ENCODE measurements around the gene RGSL1. TPM values are rescaled to one million over a fixed set of nuclear protein-coding genes. Genes with fewer than 3 reads are reported as not detected.

The RGSL1 gene
- total RNA-seq, 1 experiment from 2014 or later, result not detected

DNA sequence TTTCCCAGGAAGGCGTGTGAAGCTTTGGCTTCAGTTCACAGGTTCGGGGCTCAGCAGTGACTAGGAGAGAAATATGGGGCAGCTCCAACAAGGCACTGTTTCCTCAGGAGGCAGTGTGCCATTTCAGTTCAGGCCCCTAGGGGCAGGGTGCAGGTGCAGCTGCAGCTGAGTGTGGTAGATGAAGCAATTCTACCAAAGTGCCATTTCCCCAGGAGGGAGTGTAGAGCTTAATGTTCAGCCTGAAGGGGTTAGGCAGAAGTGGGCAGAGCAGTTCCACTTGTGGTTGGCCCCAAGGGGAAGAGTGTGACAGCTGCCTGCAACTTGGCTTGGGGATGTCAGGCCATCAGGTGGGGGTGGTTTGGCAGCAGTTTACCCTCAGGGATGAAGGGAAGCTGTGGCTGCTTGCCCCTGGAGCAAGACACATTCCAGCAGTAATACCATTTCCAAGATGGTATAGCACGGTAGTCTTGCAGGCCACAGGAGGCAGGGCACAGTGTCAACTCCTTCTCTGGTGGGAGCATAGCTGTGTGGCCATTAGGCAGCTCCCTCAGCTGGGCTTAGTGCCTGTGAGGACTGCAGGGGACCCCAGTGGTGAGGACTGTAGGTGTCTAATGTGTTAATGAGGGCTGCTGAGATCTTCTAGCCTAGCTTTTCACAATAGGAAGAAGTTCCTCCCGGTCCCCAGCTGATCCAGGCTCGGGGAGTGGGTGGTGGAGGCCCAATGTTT, 34.7 kb downstream of the RGSL1 start:
- Histone ChIP-seq H4K20me1 (ENCODE audit: low read length) (no peaks in the 10 kb centered on the region), H3K79me2 (ENCODE audit: low read length) (no peaks in the 10 kb centered on the region), H3K27me3 (ENCODE audit: low read length) (peaks cover 27% of the 10 kb centered on the region), H3K9ac (ENCODE audit: low read length) (no peak overlapping the region), H3K9me3 (ENCODE audit: low read length) (no peaks in the 10 kb centered on the region), H3K4me3 (ENCODE audit: low read length) (no peak overlapping the region), H2AFZ (ENCODE audit: low read length) (no peak overlapping the region), H3K27ac (ENCODE audit: low read length) (no peak overlapping the region), H3F3A (ENCODE audit: low read length, unreplicated experiment) (no peaks in the 10 kb centered on the region), H3K4me1 (ENCODE audit: insufficient read depth, low read length) (no peaks in the 10 kb centered on the region), H3K9me2 (replicated peaks; ENCODE audit: low read length) (no peaks in the 10 kb centered on the region), H3K36me3 (ENCODE audit: low read depth, low read length) (no peaks in the 10 kb centered on the region), H3K4me2 (ENCODE audit: low read length) (no peak overlapping the region)
- DNase-seq (peak; percentile 10), ATAC-seq (no peak; the same call in 1 of the 2 replicates)
- TF ChIP-seq EZH2 (IDR thresholded peaks at IDR 0.05; ENCODE audit: low read length, unreplicated experiment) (no peak), EZH2phosphoT487 (IDR thresholded peaks at IDR 0.05; ENCODE audit: borderline replicate concordance, low read length) (no peak)
- TF ChIP-seq, protein P1, sequence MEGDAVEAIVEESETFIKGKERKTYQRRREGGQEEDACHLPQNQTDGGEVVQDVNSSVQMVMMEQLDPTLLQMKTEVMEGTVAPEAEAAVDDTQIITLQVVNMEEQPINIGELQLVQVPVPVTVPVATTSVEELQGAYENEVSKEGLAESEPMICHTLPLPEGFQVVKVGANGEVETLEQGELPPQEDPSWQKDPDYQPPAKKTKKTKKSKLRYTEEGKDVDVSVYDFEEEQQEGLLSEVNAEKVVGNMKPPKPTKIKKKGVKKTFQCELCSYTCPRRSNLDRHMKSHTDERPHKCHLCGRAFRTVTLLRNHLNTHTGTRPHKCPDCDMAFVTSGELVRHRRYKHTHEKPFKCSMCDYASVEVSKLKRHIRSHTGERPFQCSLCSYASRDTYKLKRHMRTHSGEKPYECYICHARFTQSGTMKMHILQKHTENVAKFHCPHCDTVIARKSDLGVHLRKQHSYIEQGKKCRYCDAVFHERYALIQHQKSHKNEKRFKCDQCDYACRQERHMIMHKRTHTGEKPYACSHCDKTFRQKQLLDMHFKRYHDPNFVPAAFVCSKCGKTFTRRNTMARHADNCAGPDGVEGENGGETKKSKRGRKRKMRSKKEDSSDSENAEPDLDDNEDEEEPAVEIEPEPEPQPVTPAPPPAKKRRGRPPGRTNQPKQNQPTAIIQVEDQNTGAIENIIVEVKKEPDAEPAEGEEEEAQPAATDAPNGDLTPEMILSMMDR (conservative IDR thresholded peaks at IDR 0.05; ENCODE audit: low read depth, low read length), result peak; percentile 31; the same call in 1 of the 2 replicates
- BruUV-seq (replicated peaks), result no TSS peak
- ChIA-PET POLR2A (ENCODE audit: unreplicated experiment) (no interaction called here), CTCF (interaction anchor here (0.5 kb wide), 1 partner anchor 22 kb away, joined by 18 read pairs; no protein-coding TSS in a partner anchor)
- intact Hi-C loops (cut with micrococcal nuclease), result no loop called here

- Histone ChIP-seq H3K79me2 (ENCODE audit: low read length) (no peaks in the 10 kb centered on the region), H3K4me1 (ENCODE audit: insufficient read depth, low read length) (no peaks in the 10 kb centered on the region), H3K9ac (ENCODE audit: low read length) (no peak overlapping the region), H3K27me3 (ENCODE audit: low read length) (peaks cover 18% of the 10 kb centered on the region), H2AFZ (ENCODE audit: low read length) (no peak overlapping the region), H3K36me3 (ENCODE audit: low read depth, low read length) (no peaks in the 10 kb centered on the region), H3K27ac (ENCODE audit: low read length) (no peak overlapping the region), H4K20me1 (ENCODE audit: low read length) (no peaks in the 10 kb centered on the region), H3K9me3 (ENCODE audit: low read length) (no peaks in the 10 kb centered on the region), H3F3A (ENCODE audit: low read length, unreplicated experiment) (no peaks in the 10 kb centered on the region), H3K4me2 (ENCODE audit: low read length) (no peak overlapping the region), H3K4me3 (ENCODE audit: low read length) (no peak overlapping the region), H3K9me2 (replicated peaks; ENCODE audit: low read length) (no peaks in the 10 kb centered on the region)
- ATAC-seq, result no peak
- no TSS peak for BruUV-seq (replicated peaks)
- DNase-seq, result no peak
- ChIA-PET CTCF (no interaction called here), POLR2A (ENCODE audit: unreplicated experiment) (no interaction called here)
- intact Hi-C loops (cut with micrococcal nuclease), result no loop called here
- no peak for TF ChIP-seq EZH2phosphoT487 (IDR thresholded peaks at IDR 0.05; ENCODE audit: borderline replicate concordance, low read length)
- TF ChIP-seq EZH2 (IDR thresholded peaks at IDR 0.05; ENCODE audit: low read length, unreplicated experiment), result no peak
- TF ChIP-seq, protein P1 (conservative IDR thresholded peaks at IDR 0.05; ENCODE audit: low read depth, low read length), result no peak
Observed at GRCh38 chr1:182485861-182486260, 35.9 kb downstream of the RGSL1 start.

DNA sequence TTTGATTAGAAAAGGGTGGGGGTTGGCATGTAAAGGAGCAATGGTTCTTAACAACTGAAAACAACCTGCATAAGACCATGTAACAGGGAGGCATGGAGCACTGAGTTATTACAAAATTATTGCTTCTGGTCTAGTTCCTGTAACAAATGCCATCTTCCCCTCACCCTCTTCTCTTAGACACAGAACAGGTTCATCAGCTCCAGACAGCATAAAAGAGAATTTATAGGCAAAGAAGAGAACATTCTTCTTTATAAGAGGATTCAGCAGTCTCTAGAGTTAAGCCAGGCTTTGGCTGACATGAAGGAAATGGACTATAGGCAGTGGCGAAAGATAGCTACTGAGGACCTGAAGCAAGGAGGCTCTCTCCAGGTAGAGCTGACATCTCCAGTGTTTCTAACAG, 38.9 kb downstream of the RGSL1 start:
- H3K9ac ChIP-seq (ENCODE audit: low read length), result no peak overlapping the region
- no peaks in the 10 kb centered on the region for H3F3A ChIP-seq (ENCODE audit: low read length, unreplicated experiment)
- BruUV-seq (replicated peaks), result no TSS peak
- CTCF ChIA-PET, result no interaction called here
- DNase-seq (no peak), ATAC-seq (no peak)
- H3K4me2 ChIP-seq (ENCODE audit: low read length), result no peak overlapping the region
- H3K4me3 ChIP-seq (ENCODE audit: low read length), result no peak overlapping the region
- no peaks in the 10 kb centered on the region for H3K36me3 ChIP-seq (ENCODE audit: low read depth, low read length)
- no peak overlapping the region for H2AFZ ChIP-seq (ENCODE audit: low read length)
- H3K9me3 ChIP-seq (ENCODE audit: low read length), result no peaks in the 10 kb centered on the region
- no peaks in the 10 kb centered on the region for H3K9me2 ChIP-seq (replicated peaks; ENCODE audit: low read length)
- POLR2A ChIA-PET (ENCODE audit: unreplicated experiment), result no interaction called here
- H4K20me1 ChIP-seq (ENCODE audit: low read length), result no peaks in the 10 kb centered on the region
- no peak overlapping the region for H3K27ac ChIP-seq (ENCODE audit: low read length)
- H3K4me1 ChIP-seq (ENCODE audit: insufficient read depth, low read length), result no peaks in the 10 kb centered on the region
- H3K79me2 ChIP-seq (ENCODE audit: low read length), result no peaks in the 10 kb centered on the region
- intact Hi-C loops (cut with micrococcal nuclease), result no loop called here
- no peaks in the 10 kb centered on the region; the same call in 1 of the 2 replicates for H3K27me3 ChIP-seq (ENCODE audit: low read length)
- TF ChIP-seq, protein P1 (conservative IDR thresholded peaks at IDR 0.05; ENCODE audit: low read depth, low read length), result no peak
- TF ChIP-seq EZH2phosphoT487 (IDR thresholded peaks at IDR 0.05; ENCODE audit: borderline replicate concordance, low read length) (no peak), EZH2 (IDR thresholded peaks at IDR 0.05; ENCODE audit: low read length, unreplicated experiment) (no peak)
